Panc1 (cell line): Measurements from ENCODE around the gene PCDH1. TPM values are rescaled to one million over a fixed set of nuclear protein-coding genes. Genes with fewer than 3 reads are reported as not detected.

Source experiments
- ATAC-seq: fragments of 200-7000 bp; cut with Tn5 transposase; 2 replicates; pipeline ENCODE4 v1.9.1; 2020; ENCODE audit warnings: mild to moderate bottlenecking, moderate library complexity
- BruUV-seq: library from RNA; stranded (reverse); fragments of 400-500 nt; replicated peaks from 2 replicates; lab custom pipeline; 2021; lab: Mats Ljungman, UMichigan
- CTCF ChIA-PET: fragments of 300-600 bp; sonication (Branson Sonifier 250); formaldehyde crosslinking; loops from one replicate; lab custom pipeline; 2022; ENCODE audit warnings: antibody characterized with exemption; lab: Charles Lee
- POLR2A ChIA-PET: fragments of 300-600 bp; sonication (Branson Sonifier 250); formaldehyde crosslinking; loops from one replicate; lab custom pipeline; 2022; ENCODE audit warnings: antibody characterized with exemption; lab: Charles Lee
- DNase-seq: peaks from one replicate; pipeline ENCODE4 v3.0.0-alpha.2; 2010; ENCODE audit warnings: low read depth, low spot score
- H3K27ac ChIP-seq: 2 replicates; pipeline ENCODE4 v1.5.1; 2011; ENCODE audit warnings: mild to moderate bottlenecking, low read length, inconsistent platforms
- H3K27me3 ChIP-seq: fragments of 200-500 bp; sonication (Bioruptor generic); 2 replicates; pipeline ENCODE4 v1.6.0; 2014; ENCODE audit warnings: low read length, inconsistent platforms; ENCODE audit not compliant: control insufficient read depth, insufficient read depth
- H3K36me3 ChIP-seq: fragments of 200-500 bp; sonication (Bioruptor generic); 2 replicates; pipeline ENCODE4 v1.5.1; 2014; ENCODE audit warnings: inconsistent platforms, mild to moderate bottlenecking, low read length, moderate library complexity; ENCODE audit not compliant: control insufficient read depth, insufficient read depth
- H3K4me1 ChIP-seq: 2 replicates; pipeline ENCODE4 v1.5.1; 2011; ENCODE audit warnings: inconsistent platforms, mild to moderate bottlenecking, low read length, moderate library complexity; ENCODE audit not compliant: control insufficient read depth, insufficient read depth
- H3K4me3 ChIP-seq, 2 experiments: 2 replicates each; pipeline ENCODE4 v1.5.1; 2011 to 2012; ENCODE audit warnings: low read depth in 2 of 2, low read length in 2 of 2, mild to moderate bottlenecking in 2 of 2, inconsistent platforms in 1 of 2, moderate library complexity in 1 of 2
- H3K9me3 ChIP-seq: fragments of 200-500 bp; sonication (Bioruptor generic); 2 replicates; pipeline ENCODE4 v1.5.1; 2014; ENCODE audit warnings: low read depth, mild to moderate bottlenecking, inconsistent platforms, low read length, moderate library complexity; ENCODE audit not compliant: control insufficient read depth, insufficient read depth
- POLR2AphosphoS5 ChIP-seq: IDR thresholded peaks from 2 replicates; pipeline ENCODE4 v1.6.1; 2012; ENCODE audit warnings: mild to moderate bottlenecking, low read depth, low read length, moderate library complexity
- REST ChIP-seq, 2 experiments: IDR thresholded peaks; 2 replicates each; pipeline ENCODE4 v1.6.1; 2011 to 2012; ENCODE audit warnings: low read depth in 2 of 2, control low read depth in 1 of 2, low read length in 1 of 2, mild to moderate bottlenecking in 1 of 2, moderate library complexity in 1 of 2; ENCODE audit not compliant: insufficient read depth in 1 of 2
- SIN3A ChIP-seq: IDR thresholded peaks from 2 replicates; pipeline ENCODE4 v1.6.1; 2012; ENCODE audit warnings: low read depth, mild to moderate bottlenecking, low read length, moderate library complexity, borderline replicate concordance; ENCODE audit not compliant: insufficient read depth
- TCF7L2 ChIP-seq: IDR thresholded peaks from 2 replicates; pipeline ENCODE4 v1.6.1; 2011; ENCODE audit warnings: mild to moderate bottlenecking, low read depth, low read length, inconsistent platforms
- in situ Hi-C: cut with HindIII; loops from 2 replicates; pipeline ENCODE4 v1.10.0; 2016; ENCODE audit warnings: low sequenced_read_pairs, low pct_unique_long_range_greater_than_20kb
- intact Hi-C: fragments of 100-400 bp; cut with micrococcal nuclease; formaldehyde crosslinking; loops from one replicate; pipeline ENCODE4 v1.10.0; 2022; ENCODE audit not compliant: unreplicated experiment
- total RNA-seq: library from RNA; stranded (reverse); gene quantifications from one replicate; pipeline ENCODE4 v1.2.1, GENCODE V29; 2021; ENCODE audit not compliant: unreplicated experiment
- TF ChIP-seq, protein P1 (sequence below): fragments of 450-650 bp; IDR thresholded peaks from 2 replicates; pipeline ENCODE4 v1.5.1; 2017; ENCODE audit warnings: mild to moderate bottlenecking

Gene PCDH1
- total RNA-seq, 1 experiment from 2014 or later: 9.0 TPM

- H3K27me3 ChIP-seq: peaks cover 10% of the 10 kb centered on the region; the same call in 1 of the 2 replicates
- no TSS peak for BruUV-seq
- DNase-seq: no peak
- in situ Hi-C loops (no loop called here), intact Hi-C loops (no loop called here)
- CTCF ChIA-PET: no interaction called here
- no peaks in the 10 kb centered on the region for H3K4me1 ChIP-seq
- ATAC-seq: no peak
- H3K4me3 ChIP-seq: no peak overlapping the region
- TF ChIP-seq TCF7L2 (no peak), SIN3A (no peak), REST (IDR thresholded peaks at IDR 0.05; ENCODE audit: insufficient read depth in 1 of 2, low read depth in 2 of 2, low read length in 1 of 2) (no peak), POLR2AphosphoS5 (no peak)
- TF ChIP-seq, protein P1, sequence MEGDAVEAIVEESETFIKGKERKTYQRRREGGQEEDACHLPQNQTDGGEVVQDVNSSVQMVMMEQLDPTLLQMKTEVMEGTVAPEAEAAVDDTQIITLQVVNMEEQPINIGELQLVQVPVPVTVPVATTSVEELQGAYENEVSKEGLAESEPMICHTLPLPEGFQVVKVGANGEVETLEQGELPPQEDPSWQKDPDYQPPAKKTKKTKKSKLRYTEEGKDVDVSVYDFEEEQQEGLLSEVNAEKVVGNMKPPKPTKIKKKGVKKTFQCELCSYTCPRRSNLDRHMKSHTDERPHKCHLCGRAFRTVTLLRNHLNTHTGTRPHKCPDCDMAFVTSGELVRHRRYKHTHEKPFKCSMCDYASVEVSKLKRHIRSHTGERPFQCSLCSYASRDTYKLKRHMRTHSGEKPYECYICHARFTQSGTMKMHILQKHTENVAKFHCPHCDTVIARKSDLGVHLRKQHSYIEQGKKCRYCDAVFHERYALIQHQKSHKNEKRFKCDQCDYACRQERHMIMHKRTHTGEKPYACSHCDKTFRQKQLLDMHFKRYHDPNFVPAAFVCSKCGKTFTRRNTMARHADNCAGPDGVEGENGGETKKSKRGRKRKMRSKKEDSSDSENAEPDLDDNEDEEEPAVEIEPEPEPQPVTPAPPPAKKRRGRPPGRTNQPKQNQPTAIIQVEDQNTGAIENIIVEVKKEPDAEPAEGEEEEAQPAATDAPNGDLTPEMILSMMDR: no peak
- POLR2A ChIA-PET: no interaction called here
- no peaks in the 10 kb centered on the region for H3K36me3 ChIP-seq
- H3K9me3 ChIP-seq: no peaks in the 10 kb centered on the region
- H3K27ac ChIP-seq: no peak overlapping the region
These were observed 71.6 kb downstream of the PCDH1 start for GRCh38 chr5:141806626-141807025.

DNA sequence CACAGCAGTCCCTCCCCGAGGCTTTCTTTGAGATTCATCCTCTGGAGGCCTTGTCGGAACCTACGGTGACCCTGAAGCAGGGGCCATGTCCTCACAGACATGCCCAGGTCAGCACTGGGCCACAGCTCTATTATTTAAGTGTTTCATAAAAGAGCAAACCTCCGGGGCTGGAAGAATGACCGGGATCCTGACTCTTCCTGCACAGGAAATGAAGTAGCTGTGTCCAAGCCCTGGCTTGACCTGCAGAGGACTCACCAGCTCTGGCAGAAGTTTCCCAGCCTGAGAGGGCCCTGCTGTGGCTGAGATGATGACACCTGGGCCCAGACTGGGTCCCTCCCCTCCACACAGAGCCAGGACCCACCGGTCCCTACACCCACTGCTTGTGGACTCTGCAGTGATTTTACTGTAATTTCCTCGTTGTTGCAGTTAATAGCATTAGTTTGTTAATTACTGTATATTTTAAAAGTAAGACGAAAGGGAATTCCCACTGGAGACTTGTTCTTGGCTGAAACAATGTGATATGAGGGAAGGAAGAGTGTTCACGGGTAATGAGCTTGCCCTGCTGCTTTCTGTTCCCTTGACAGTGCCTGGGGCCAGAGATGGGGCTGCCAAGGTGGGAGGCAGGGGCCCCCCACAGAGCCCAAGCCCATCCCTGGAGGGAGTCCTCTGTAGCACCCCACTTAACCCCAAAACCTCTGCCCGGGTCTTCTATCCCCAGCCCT is 72.2 kb downstream of the PCDH1 start:
- H3K9me3 ChIP-seq: no peaks in the 10 kb centered on the region
- ATAC-seq (no peak), DNase-seq (no peak)
- H3K27me3 ChIP-seq: peaks cover 10% of the 10 kb centered on the region; the same call in 1 of the 2 replicates
- intact Hi-C loops: no loop called here
- H3K4me1 ChIP-seq: no peaks in the 10 kb centered on the region
- in situ Hi-C loops: no loop called here
- H3K36me3 ChIP-seq: no peaks in the 10 kb centered on the region
- H3K27ac ChIP-seq: no peak overlapping the region
- TF ChIP-seq TCF7L2: no peak
- TF ChIP-seq REST (IDR thresholded peaks at IDR 0.05; ENCODE audit: insufficient read depth in 1 of 2, low read depth in 2 of 2, low read length in 1 of 2): no peak
- TF ChIP-seq SIN3A: no peak
- TF ChIP-seq, protein P1: no peak
- no peak for TF ChIP-seq POLR2AphosphoS5
- CTCF ChIA-PET: no interaction called here
- POLR2A ChIA-PET: no interaction called here
- BruUV-seq: no TSS peak
- H3K4me3 ChIP-seq: no peak overlapping the region
